HEK293 (cell line): Measurements from ENCODE around the gene JAZF1.

Experiments
- CTCF ChIA-PET: fragments of 350-600 bp; formaldehyde crosslinking; extraction: SDS; loops from one replicate; lab custom pipeline; 2021; ENCODE audit warnings: antibody characterized with exemption; lab: Yijun Ruan, JAX
- POLR2A ChIA-PET: fragments of 300-600 bp; formaldehyde crosslinking; extraction: SDS; loops from one replicate; lab custom pipeline; 2020; ENCODE audit warnings: antibody characterized with exemption, inconsistent platforms; lab: Yijun Ruan, JAX
- H3K27ac ChIP-seq: fragments of 200-500 bp; sonication (Bioruptor generic); 2 replicates; pipeline ENCODE4 v1.5.1; 2014; ENCODE audit warnings: low read depth, low read length, control low read depth, inconsistent platforms; ENCODE audit errors: extremely low read depth
- H3K36me3 ChIP-seq, 2 experiments: fragments of 200-500 bp in 1 of 2; sonication (Bioruptor generic) in 1 of 2; 1 replicate in 1 of 2; 2 replicates in 1 of 2; pipeline ENCODE4 v1.5.1; 2014 to 2017; ENCODE audit warnings: inconsistent platforms in 2 of 2, low read length in 2 of 2; ENCODE audit not compliant: control insufficient read depth in 2 of 2, insufficient read depth in 1 of 2
- H3K4me1 ChIP-seq: fragments of 200-500 bp; sonication (Bioruptor generic); 2 replicates; pipeline ENCODE4 v1.5.1; 2014; ENCODE audit warnings: mild to moderate bottlenecking, low read length, inconsistent platforms; ENCODE audit not compliant: control insufficient read depth, insufficient read depth
- H3K4me3 ChIP-seq: 2 replicates; pipeline ENCODE4 v1.5.1; 2011; ENCODE audit warnings: low read depth, mild to moderate bottlenecking, control low read depth, low read length, moderate library complexity
- H3K9me3 ChIP-seq: fragments of 200-500 bp; sonication (Bioruptor generic); 2 replicates; pipeline ENCODE4 v1.5.1; 2014; ENCODE audit warnings: low read depth, low read length, inconsistent platforms; ENCODE audit not compliant: control insufficient read depth, insufficient read depth
- KLF10 ChIP-seq: fragments of 450-650 bp; IDR thresholded peaks from 2 replicates; pipeline ENCODE4 v1.5.1; 2018; ENCODE audit warnings: missing biosample characterization, mild to moderate bottlenecking, missing genetic modification characterization
- PATZ1 ChIP-seq: fragments of 450-650 bp; formaldehyde crosslinking; IDR thresholded peaks from 2 replicates; pipeline ENCODE4 v1.5.1; 2016; ENCODE audit warnings: missing biosample characterization, missing genetic modification characterization
- PRDM2 ChIP-seq: fragments of 450-650 bp; formaldehyde crosslinking; IDR thresholded peaks from 2 replicates; pipeline ENCODE4 v1.5.1; 2016; ENCODE audit warnings: missing biosample characterization, missing genetic modification characterization, borderline replicate concordance
- SALL2 ChIP-seq: fragments of 450-650 bp; formaldehyde crosslinking; IDR thresholded peaks from 2 replicates; pipeline ENCODE4 v1.5.0; 2017; ENCODE audit warnings: missing biosample characterization, mild to moderate bottlenecking, missing genetic modification characterization, borderline replicate concordance
- TRIM28 ChIP-seq: IDR thresholded peaks from 2 replicates; pipeline ENCODE4 v1.6.1; 2011; ENCODE audit warnings: low read length, control low read depth, borderline replicate concordance
- ZBTB26 ChIP-seq: fragments of 450-650 bp; formaldehyde crosslinking; optimal IDR thresholded peaks from 2 replicates; pipeline ENCODE3; 2016; ENCODE audit warnings: missing biosample characterization, mild to moderate bottlenecking, missing genetic modification characterization
- ZEB2 ChIP-seq: fragments of 450-650 bp; formaldehyde crosslinking; IDR thresholded peaks from 2 replicates; pipeline ENCODE4 v1.5.1; 2016; ENCODE audit warnings: missing biosample characterization, missing genetic modification characterization
- ZNF138 ChIP-seq: fragments of 450-650 bp; formaldehyde crosslinking; IDR thresholded peaks from 2 replicates; pipeline ENCODE4 v1.5.1; 2016; ENCODE audit warnings: missing biosample characterization, missing genetic modification characterization, borderline replicate concordance
- ZNF223 ChIP-seq: fragments of 450-650 bp; formaldehyde crosslinking; IDR thresholded peaks from 2 replicates; pipeline ENCODE4 v1.5.1; 2016; ENCODE audit warnings: missing biosample characterization, missing genetic modification characterization
- ZNF354C ChIP-seq: fragments of 450-650 bp; formaldehyde crosslinking; IDR thresholded peaks from 2 replicates; pipeline ENCODE4 v1.5.1; 2016; ENCODE audit warnings: missing biosample characterization, missing genetic modification characterization, low read depth, borderline replicate concordance
- ZNF362 ChIP-seq: fragments of 450-650 bp; formaldehyde crosslinking; IDR thresholded peaks from 2 replicates; pipeline ENCODE4 v1.5.1; 2016; ENCODE audit warnings: missing biosample characterization, missing genetic modification characterization
- ZNF423 ChIP-seq: fragments of 450-650 bp; formaldehyde crosslinking; IDR thresholded peaks from 2 replicates; pipeline ENCODE4 v1.5.1; 2016; ENCODE audit warnings: missing biosample characterization, missing genetic modification characterization
- ZNF510 ChIP-seq: fragments of 450-650 bp; formaldehyde crosslinking; IDR thresholded peaks from 2 replicates; pipeline ENCODE4 v1.5.1; 2018; ENCODE audit warnings: mild to moderate bottlenecking, missing genetic modification characterization, missing biosample characterization; ENCODE audit not compliant: insufficient replicate concordance
- ZNF585B ChIP-seq: fragments of 450-650 bp; formaldehyde crosslinking; IDR thresholded peaks from 2 replicates; pipeline ENCODE4 v1.5.1; 2016; ENCODE audit warnings: missing biosample characterization, missing genetic modification characterization
- ZNF658 ChIP-seq: fragments of 450-650 bp; formaldehyde crosslinking; IDR thresholded peaks from 2 replicates; pipeline ENCODE4; 2016; ENCODE audit warnings: missing biosample characterization, missing genetic modification characterization
- ZNF660 ChIP-seq: fragments of 450-650 bp; IDR thresholded peaks from 2 replicates; pipeline ENCODE4 v1.5.1; 2018; ENCODE audit warnings: missing biosample characterization, mild to moderate bottlenecking, missing genetic modification characterization
- ZNF768 ChIP-seq: fragments of 450-650 bp; formaldehyde crosslinking; IDR thresholded peaks from 2 replicates; pipeline ENCODE4 v1.5.1; 2018; ENCODE audit warnings: missing biosample characterization, mild to moderate bottlenecking, missing genetic modification characterization

Gene JAZF1

GRCh38 chr7:27970350-27970749 is 210.2 kb downstream of the JAZF1 start (continued):
- no peak for TF ChIP-seq PRDM2
- TF ChIP-seq ZNF354C (tag by site-specific recombination) = no peak
- TF ChIP-seq ZEB2 (tag by site-specific recombination) = no peak
- TF ChIP-seq KLF10 = no peak
- no peak for TF ChIP-seq ZNF223 (tag by site-specific recombination)
- no peak for TF ChIP-seq PATZ1 (tag by site-specific recombination)
- no peak for TF ChIP-seq TRIM28
- TF ChIP-seq ZNF658 (tag by site-specific recombination) = no peak

GRCh38 chr7:27969346-27969745 is 211.2 kb downstream of the JAZF1 start:
- no peak overlapping the region for H3K27ac ChIP-seq
- ChIA-PET CTCF (no interaction called here), POLR2A (no interaction called here)
- H3K36me3 ChIP-seq = no peaks in the 10 kb centered on the region
- no peaks in the 10 kb centered on the region for H3K4me1 ChIP-seq
- H3K4me3 ChIP-seq = no peak overlapping the region
- TF ChIP-seq ZNF423 = no peak
- no peak for TF ChIP-seq ZBTB26 (tag by site-specific recombination)
- TF ChIP-seq ZNF660 (tag by site-specific recombination) = no peak
- no peak for TF ChIP-seq ZNF768 (tag by site-specific recombination)
- TF ChIP-seq ZNF585B (tag by site-specific recombination) = no peak
- no peak for TF ChIP-seq ZNF138 (tag by site-specific recombination)
- no peak for TF ChIP-seq SALL2 (tag by site-specific recombination)
- TF ChIP-seq ZNF510 (tag by site-specific recombination) = no peak
- TF ChIP-seq ZNF362 (tag by site-specific recombination) = no peak
- H3K9me3 ChIP-seq = no peaks in the 10 kb centered on the region
